SHP77 treated with DMSO at 0.1 percent for 48 hours (cell line): ENCODE data around the gene KCTD10.
"Not testable (repeated sequence)": the region's sequence is repeated elsewhere in the genome, so short reads cannot be mapped to it uniquely, and the experiment has no call there.

ENCODE experiments used
- DNase-seq: peaks from one replicate; lab custom pipeline; 2025; lab: John Stamatoyannopoulos, UW

Gene KCTD10

GRCh38 chr12:109421355-109422087, 55.6 kb downstream of the KCTD10 start:
- no peak for DNase-seq

- no peak for DNase-seq
These were observed 58.1 kb downstream of the KCTD10 start for GRCh38 chr12:109418848-109419480.

- DNase-seq, result not testable (repeated sequence)
These were observed 71.0 kb downstream of the KCTD10 start for GRCh38 chr12:109406147-109406546.

GRCh38 chr12:109404841-109405240, 72.3 kb downstream of the KCTD10 start:
- DNase-seq, result not testable (repeated sequence)
